HG03521 (cell line): ENCODE results near the gene SLC5A4.
"Not testable (repeated sequence)": the region's sequence is repeated elsewhere in the genome, so short reads cannot be mapped to it uniquely, and the experiment has no call there.

ENCODE experiments used
- ATAC-seq: cut with Tn5 transposase; IDR thresholded peaks from one replicate; pipeline ENCODE4 v1.9.1; 2021; ENCODE audit warnings: mild to moderate bottlenecking, moderate library complexity; ENCODE audit not compliant: unreplicated experiment

Gene SLC5A4

GRCh38 chr22:32202161-32202538 is 53.0 kb downstream of the SLC5A4 start:
- ATAC-seq: no peak

- ATAC-seq: no peak
These were observed 54.4 kb downstream of the SLC5A4 start for GRCh38 chr22:32200752-32201151.

- ATAC-seq: no peak
These were observed 55.2 kb downstream of the SLC5A4 start for GRCh38 chr22:32199961-32200360.

GRCh38 chr22:32199341-32199740 is 55.8 kb downstream of the SLC5A4 start:
- ATAC-seq: no peak

- ATAC-seq: not testable (repeated sequence)
These were observed 57.5 kb downstream of the SLC5A4 start for GRCh38 chr22:32197553-32198226.

- ATAC-seq: not testable (repeated sequence)
These were observed 59.2 kb downstream of the SLC5A4 start for GRCh38 chr22:32195900-32196299.

GRCh38 chr22:32193346-32193745 is 61.8 kb downstream of the SLC5A4 start:
- ATAC-seq: not testable (repeated sequence)

- ATAC-seq: not testable (repeated sequence)
These were observed 64.1 kb downstream of the SLC5A4 start for GRCh38 chr22:32191021-32191420.

GRCh38 chr22:32185821-32186220 is 69.3 kb downstream of the SLC5A4 start:
- ATAC-seq: no peak

- ATAC-seq: no peak
These were observed 71.5 kb downstream of the SLC5A4 start for GRCh38 chr22:32183625-32184024.

- no peak for ATAC-seq
These were observed 74.1 kb downstream of the SLC5A4 start for GRCh38 chr22:32181043-32181442.

GRCh38 chr22:32177221-32177765 is 77.9 kb downstream of the SLC5A4 start:
- ATAC-seq: no peak

GRCh38 chr22:32175683-32176644 is 79.2 kb downstream of the SLC5A4 start:
- ATAC-seq: no peak

GRCh38 chr22:32175115-32175514 is 80.0 kb downstream of the SLC5A4 start:
- no peak for ATAC-seq
